K562 (cell line): ENCODE results near the gene BTBD18. TPM values are rescaled to one million over a fixed set of nuclear protein-coding genes. Genes with fewer than 3 reads are reported as not detected.

Source experiments
- BRD9 ChIP-seq: fragments of 450-650 bp; IDR thresholded peaks from 2 replicates; pipeline ENCODE4 v1.6.1; 2018; ENCODE audit warnings: low read depth; ENCODE audit not compliant: partially characterized antibody
- CBFA2T2 ChIP-seq: fragments of 450-650 bp; conservative IDR thresholded peaks from 2 replicates; pipeline ENCODE4 v1.6.1; 2017; ENCODE audit warnings: mild to moderate bottlenecking
- DNMT1 ChIP-seq: fragments of 450-650 bp; IDR thresholded peaks from 2 replicates; pipeline ENCODE4 v1.6.1; 2016; ENCODE audit warnings: antibody characterized with exemption, mild to moderate bottlenecking
- ERF ChIP-seq: fragments of 450-650 bp; formaldehyde crosslinking; IDR thresholded peaks from 2 replicates; pipeline ENCODE4 v1.4.0; 2020; ENCODE audit warnings: mild to moderate bottlenecking, mixed read lengths
- ETS2 ChIP-seq: IDR thresholded peaks from 2 replicates; pipeline ENCODE4 v1.6.1; 2016; ENCODE audit warnings: borderline replicate concordance, missing genetic modification characterization, mild to moderate bottlenecking, moderate library complexity, missing compliant biosample characterization; ENCODE audit not compliant: poor library complexity, severe bottlenecking
- HLTF ChIP-seq: fragments of 450-650 bp; IDR thresholded peaks from 2 replicates; pipeline ENCODE4 v1.6.1; 2016
- ILF3 ChIP-seq: fragments of 450-650 bp; IDR thresholded peaks from 2 replicates; pipeline ENCODE4 v1.6.1; 2018; ENCODE audit warnings: antibody characterized with exemption, mild to moderate bottlenecking, moderate library complexity, borderline replicate concordance
- ILK ChIP-seq: fragments of 450-650 bp; IDR thresholded peaks from 2 replicates; pipeline ENCODE4 v1.6.1; 2016; ENCODE audit warnings: missing genetic modification characterization, low read depth, mild to moderate bottlenecking, missing compliant biosample characterization, moderate library complexity, borderline replicate concordance
- KHSRP ChIP-seq: fragments of 450-650 bp; IDR thresholded peaks from 2 replicates; pipeline ENCODE4 v1.6.1; 2017
- MEF2A ChIP-seq: IDR thresholded peaks from 2 replicates; pipeline ENCODE4 v1.6.1; 2011; ENCODE audit warnings: low read depth, mild to moderate bottlenecking, low read length, moderate library complexity; ENCODE audit not compliant: control insufficient read depth
- NR4A1 ChIP-seq, 2 experiments: fragments of 250-450 bp in 1 of 2; fragments of 450-650 bp in 1 of 2; sonication (Bioruptor Pico) in 1 of 2; IDR thresholded peaks; 2 replicates each; pipeline versions ENCODE4 v1.4.0 to v1.6.1; 2016 to 2020; ENCODE audit warnings: mild to moderate bottlenecking in 2 of 2, missing compliant biosample characterization in 1 of 2, missing genetic modification characterization in 1 of 2, moderate library complexity in 1 of 2
- PHB2 ChIP-seq: fragments of 450-650 bp; IDR thresholded peaks from 2 replicates; pipeline ENCODE4 v1.6.1; 2017; ENCODE audit warnings: low read depth
- RBBP5 ChIP-seq: fragments of 200-600 bp; sonication (generic); IDR thresholded peaks from 2 replicates; pipeline ENCODE4 v1.6.1; 2012; ENCODE audit warnings: borderline replicate concordance, mild to moderate bottlenecking, low read length, control low read depth, inconsistent platforms; ENCODE audit not compliant: insufficient read depth, poor library complexity, severe bottlenecking
- SAP30 ChIP-seq: fragments of 200-600 bp; sonication (generic); IDR thresholded peaks from 2 replicates; pipeline ENCODE4 v1.6.1; 2012; ENCODE audit warnings: borderline replicate concordance, low read depth, mild to moderate bottlenecking, moderate library complexity, low read length, control low read depth, inconsistent platforms; ENCODE audit not compliant: insufficient read depth, poor library complexity, severe bottlenecking
- SMAD2 ChIP-seq: fragments of 150-350 bp; IDR thresholded peaks from 2 replicates; pipeline ENCODE4 v1.6.1; 2014; ENCODE audit warnings: low read depth, mild to moderate bottlenecking, low read length
- SPI1 ChIP-seq: IDR thresholded peaks from 2 replicates; pipeline ENCODE4 v1.6.1; 2011; ENCODE audit warnings: low read depth, low read length, control low read depth, borderline replicate concordance
- STAT5B ChIP-seq: fragments of 250-450 bp; sonication (Bioruptor Pico); IDR thresholded peaks from 2 replicates; pipeline ENCODE4 v1.8.0; 2021; ENCODE audit warnings: mild to moderate bottlenecking, inconsistent platforms
- TFAM ChIP-seq: fragments of 250-450 bp; sonication (Bioruptor Pico); conservative IDR thresholded peaks from 2 replicates; pipeline ENCODE4 v1.5.0; 2021; ENCODE audit warnings: mild to moderate bottlenecking, moderate library complexity
- ZNF507 ChIP-seq: conservative IDR thresholded peaks from 2 replicates; pipeline ENCODE4 v1.6.1; 2017; ENCODE audit warnings: missing genetic modification characterization, missing compliant biosample characterization
- ZNF511 ChIP-seq: sonication (generic); formaldehyde crosslinking; IDR thresholded peaks from 2 replicates; pipeline ENCODE4 v1.8.0; 2022; ENCODE audit warnings: mild to moderate bottlenecking, missing genetic modification reagents
- polyA plus RNA-seq, 8 experiments: library from polyadenylated mRNA; depleted of rRNA in 4 of 8; stranded (reverse) in 5 of 8; unstranded in 3 of 8; fragments of >200 nt; fragmentation: Nextera tagmentation in 2 of 8; fragmentation: Illumina TruSeq in 1 of 8; extraction: Ambion mirVana in 2 of 8; extraction: Trizol in 1 of 8; gene quantifications; 2 replicates each; pipeline versions ENCODE4 v1.2.1 to v1.2.3, GENCODE V29; 2011 to 2014; ENCODE audit warnings: inconsistent platforms in 1 of 8, missing spikeins in 1 of 8
- total RNA-seq, 7 experiments: library from RNA; depleted of rRNA in 6 of 7; stranded (reverse); fragments of >200 nt in 6 of 7; fragmentation: Illumina TruSeq in 2 of 7; extraction: Trizol in 2 of 7; gene quantifications; 2 replicates each; pipeline versions ENCODE4 v1.2.1 to v1.2.3, GENCODE V29; 2011 to 2021; ENCODE audit warnings: low replicate concordance in 1 of 7
- TF ChIP-seq, protein P1 (sequence below): sonication (generic); formaldehyde crosslinking; IDR thresholded peaks from 2 replicates; pipeline ENCODE4 v1.8.0; 2022; ENCODE audit warnings: missing genetic modification reagents, mild to moderate bottlenecking, borderline replicate concordance
- TF ChIP-seq, protein P2 (sequence below): fragments of 450-650 bp; formaldehyde crosslinking; IDR thresholded peaks from 2 replicates; pipeline ENCODE4 v1.4.0; 2022; ENCODE audit warnings: mild to moderate bottlenecking, moderate library complexity
- TF ChIP-seq, protein P3 (sequence below): sonication (generic); formaldehyde crosslinking; IDR thresholded peaks from 2 replicates; pipeline ENCODE4 v1.8.0; 2022; ENCODE audit warnings: missing genetic modification reagents, mild to moderate bottlenecking, borderline replicate concordance

Gene BTBD18
- total and polyA plus RNA-seq, 9 of the 15 experiments (the other 6 are each of a cell fraction or from before 2014, with no cell fraction given), result 0.06 TPM; not detected in 8

DNA sequence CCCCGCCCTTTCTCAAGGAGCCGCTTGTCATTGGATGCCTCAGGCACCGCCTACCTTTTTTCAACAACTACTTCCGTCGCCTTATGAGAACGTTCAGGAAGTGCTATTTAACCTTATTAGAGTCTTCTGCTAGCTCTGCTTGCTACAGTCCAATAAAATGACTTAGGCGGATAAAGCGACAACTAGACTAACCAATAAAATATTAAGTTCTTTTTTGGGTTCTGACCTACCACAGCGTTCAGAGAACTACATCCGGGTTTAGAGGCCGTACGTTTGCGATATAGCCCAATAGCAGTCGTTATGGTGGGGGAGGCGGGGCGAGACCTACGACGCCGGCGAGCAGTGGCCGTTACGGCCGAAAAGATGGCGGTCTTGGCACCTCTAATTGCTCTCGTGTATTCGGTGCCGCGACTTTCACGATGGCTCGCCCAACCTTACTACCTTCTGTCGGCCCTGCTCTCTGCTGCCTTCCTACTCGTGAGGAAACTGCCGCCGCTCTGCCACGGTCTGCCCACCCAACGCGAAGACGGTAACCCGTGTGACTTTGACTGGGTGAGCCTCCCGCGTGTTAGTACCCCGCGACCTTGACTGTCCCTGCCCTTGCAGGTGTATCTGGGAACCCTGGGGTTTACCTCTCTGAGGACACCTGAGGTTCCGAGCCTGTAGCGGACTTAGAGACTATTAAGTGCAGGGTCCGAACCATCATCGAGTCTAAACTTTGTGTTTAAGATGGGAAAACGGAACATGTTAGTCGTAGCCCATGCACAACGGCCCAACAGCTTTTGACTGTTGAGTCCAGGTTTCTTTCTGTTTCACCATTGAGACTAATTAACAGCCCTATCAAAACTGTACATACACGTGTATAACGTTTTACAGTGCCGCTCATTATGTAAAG lies 39.1 kb downstream of the BTBD18 start, which contains the start of gene TMX2 (continued):
- TF ChIP-seq ZNF511 (CRISPR knock-in tag), result peak; percentile 71; the same call in 1 of the 2 replicates
- no peak for TF ChIP-seq DNMT1
- TF ChIP-seq, protein P1, sequence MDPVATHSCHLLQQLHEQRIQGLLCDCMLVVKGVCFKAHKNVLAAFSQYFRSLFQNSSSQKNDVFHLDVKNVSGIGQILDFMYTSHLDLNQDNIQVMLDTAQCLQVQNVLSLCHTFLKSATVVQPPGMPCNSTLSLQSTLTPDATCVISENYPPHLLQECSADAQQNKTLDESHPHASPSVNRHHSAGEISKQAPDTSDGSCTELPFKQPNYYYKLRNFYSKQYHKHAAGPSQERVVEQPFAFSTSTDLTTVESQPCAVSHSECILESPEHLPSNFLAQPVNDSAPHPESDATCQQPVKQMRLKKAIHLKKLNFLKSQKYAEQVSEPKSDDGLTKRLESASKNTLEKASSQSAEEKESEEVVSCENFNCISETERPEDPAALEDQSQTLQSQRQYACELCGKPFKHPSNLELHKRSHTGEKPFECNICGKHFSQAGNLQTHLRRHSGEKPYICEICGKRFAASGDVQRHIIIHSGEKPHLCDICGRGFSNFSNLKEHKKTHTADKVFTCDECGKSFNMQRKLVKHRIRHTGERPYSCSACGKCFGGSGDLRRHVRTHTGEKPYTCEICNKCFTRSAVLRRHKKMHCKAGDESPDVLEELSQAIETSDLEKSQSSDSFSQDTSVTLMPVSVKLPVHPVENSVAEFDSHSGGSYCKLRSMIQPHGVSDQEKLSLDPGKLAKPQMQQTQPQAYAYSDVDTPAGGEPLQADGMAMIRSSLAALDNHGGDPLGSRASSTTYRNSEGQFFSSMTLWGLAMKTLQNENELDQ (CRISPR knock-in tag), result no peak
- 0 out of 2 replicates have a peak, but pooled peaks have one; percentile 37 for TF ChIP-seq PHB2
- TF ChIP-seq ILF3, result no peak
- TF ChIP-seq KHSRP, result no peak
- no peak for TF ChIP-seq ILK (tag)
- TF ChIP-seq CBFA2T2, result no peak
- TF ChIP-seq ERF, result no peak
- no peak for TF ChIP-seq MEF2A
- no peak for TF ChIP-seq ZNF507
- peak; percentile 82 for TF ChIP-seq RBBP5
- TF ChIP-seq STAT5B (CRISPR knock-in tag), result no peak
- TF ChIP-seq HLTF, result no peak
- TF ChIP-seq, protein P2, sequence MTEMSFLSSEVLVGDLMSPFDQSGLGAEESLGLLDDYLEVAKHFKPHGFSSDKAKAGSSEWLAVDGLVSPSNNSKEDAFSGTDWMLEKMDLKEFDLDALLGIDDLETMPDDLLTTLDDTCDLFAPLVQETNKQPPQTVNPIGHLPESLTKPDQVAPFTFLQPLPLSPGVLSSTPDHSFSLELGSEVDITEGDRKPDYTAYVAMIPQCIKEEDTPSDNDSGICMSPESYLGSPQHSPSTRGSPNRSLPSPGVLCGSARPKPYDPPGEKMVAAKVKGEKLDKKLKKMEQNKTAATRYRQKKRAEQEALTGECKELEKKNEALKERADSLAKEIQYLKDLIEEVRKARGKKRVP (CRISPR knock-in tag), result no peak
- TF ChIP-seq TFAM (CRISPR knock-in tag), result no peak
- peak; percentile 53 for TF ChIP-seq BRD9
- TF ChIP-seq, protein P3, sequence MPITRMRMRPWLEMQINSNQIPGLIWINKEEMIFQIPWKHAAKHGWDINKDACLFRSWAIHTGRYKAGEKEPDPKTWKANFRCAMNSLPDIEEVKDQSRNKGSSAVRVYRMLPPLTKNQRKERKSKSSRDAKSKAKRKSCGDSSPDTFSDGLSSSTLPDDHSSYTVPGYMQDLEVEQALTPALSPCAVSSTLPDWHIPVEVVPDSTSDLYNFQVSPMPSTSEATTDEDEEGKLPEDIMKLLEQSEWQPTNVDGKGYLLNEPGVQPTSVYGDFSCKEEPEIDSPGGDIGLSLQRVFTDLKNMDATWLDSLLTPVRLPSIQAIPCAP (CRISPR knock-in tag), result no peak
- no peak for TF ChIP-seq SAP30
- no peak for TF ChIP-seq SMAD2
- no peak for TF ChIP-seq SPI1
- peak; percentile 46; the same call in 1 of the 2 replicates for TF ChIP-seq NR4A1 (CRISPR knock-in tag; IDR thresholded peaks at IDR 0.05)
- TF ChIP-seq NR4A1 (tag; IDR thresholded peaks at IDR 0.05), result no peak
- TF ChIP-seq ETS2 (tag), result no peak
